ENCODE data around the gene ZNF593OS. TPM values are rescaled to one million over a fixed set of nuclear protein-coding genes. Genes with fewer than 3 reads are reported as not detected.
A peak's percentile ranks its signal among the peaks of the same experiment; 100 is the strongest.

ZNF593OS gene
- total and polyA plus RNA-seq, 2 of the 8 experiments (the other 6 are each of a cell fraction or from before 2014, with no cell fraction given) = not detected

GRCh38 chr1:26161415-26162219, 10.0 kb downstream of the ZNF593OS start:
- WGBS, 2 experiments (ENCODE audit: extremely low coverage in 1 of 2, insufficient coverage in 1 of 2, insufficient read length in 1 of 2, insufficient replicate concordance in 2 of 2, low coverage in 1 of 2, low lambda C conversion rate in 2 of 2, missing lambda C conversion rate in 1 of 2) = 2% methylated on average over 91 of the region's 98 CpGs; no CpG with 5 or more reads in 1 of the 2 experiments
- Histone ChIP-seq H3K4me1 (replicated peaks in 1 of 4; ENCODE audit: control insufficient read depth in 3 of 4, insufficient read depth in 4 of 4, low read length in 3 of 4) (peaks cover 10 to 47% (median 21%) of the 10 kb centered on the region in 4 experiments), H3K23me2 (ENCODE audit: low read depth, low read length) (peaks cover 9% of the 10 kb centered on the region; the same call in 1 of the 2 replicates), H3K9ac (replicated peaks in 1 of 4; ENCODE audit: extremely low read depth in 1 of 4, low read depth in 3 of 4, low read length in 3 of 4) (peak overlapping the region in 2 of 4 experiments; percentile 54 to 66; a peak in 4 of 7 replicates), H3K14ac (ENCODE audit: insufficient read length) (no peak overlapping the region), H3K4ac (replicated peaks; ENCODE audit: insufficient read length, low read depth, low read length) (no peak overlapping the region), H3K4me3 (ENCODE audit: extremely low read depth in 1 of 4, insufficient read depth in 2 of 4, low read depth in 3 of 4, low read length in 4 of 4) (peak overlapping the region; percentile 11 to 66 (median 48)), H3K23ac (ENCODE audit: insufficient read length) (no peak overlapping the region), H3K56ac (replicated peaks; ENCODE audit: insufficient read length, low read depth, low read length) (no peak overlapping the region), H4K91ac (replicated peaks; ENCODE audit: insufficient read length, low read length) (peak overlapping the region; percentile 47), H2BK20ac (ENCODE audit: low read length) (no peak overlapping the region), H4K5ac (ENCODE audit: insufficient read length, low read depth, low read length) (no peak overlapping the region), H4K20me1 (replicated peaks in 1 of 2; ENCODE audit: control insufficient read depth in 1 of 2, insufficient read depth in 2 of 2, low read length in 2 of 2) (peaks cover 3 to 5% of the 10 kb centered on the region in 2 experiments), H2AFZ (ENCODE audit: low read length) (peak overlapping the region; percentile 60; the same call in 1 of the 2 replicates), H2BK5ac (ENCODE audit: low read depth, low read length) (no peak overlapping the region), H2BK15ac (ENCODE audit: low read length) (peak overlapping the region; percentile 72; the same call in 1 of the 2 replicates), H3K27ac (ENCODE audit: low read depth, low read length) (no peak overlapping the region), H3K9me3 (ENCODE audit: insufficient read depth in 2 of 2, low read depth in 1 of 2, low read length in 1 of 2) (no peaks in the 10 kb centered on the region), H3K18ac (ENCODE audit: extremely low read depth, low read length) (peak overlapping the region; percentile 60), H3K36me3 (ENCODE audit: control insufficient read depth in 2 of 4, insufficient read depth in 4 of 4, low read length in 3 of 4) (no peaks in the 10 kb centered on the region), H3K27me3 (replicated peaks in 1 of 4; ENCODE audit: control insufficient read depth in 3 of 4, extremely low read depth in 1 of 4, insufficient read depth in 3 of 4, low read length in 3 of 4) (peaks cover 35 to 78% (median 71%) of the 10 kb centered on the region in 4 experiments), H4K8ac (ENCODE audit: extremely low read depth, insufficient read depth, low read length) (peak overlapping the region; percentile 74), H3K4me2 (ENCODE audit: insufficient read depth in 1 of 2, low read depth in 2 of 2, low read length in 2 of 2) (peak overlapping the region; percentile 44 to 95), H3K79me1 (ENCODE audit: low read depth, low read length) (no peaks in the 10 kb centered on the region), H3K79me2 (ENCODE audit: control insufficient read depth in 1 of 2, insufficient read depth in 2 of 2, low read length in 2 of 2) (no peaks in the 10 kb centered on the region), H2BK120ac (replicated peaks; ENCODE audit: low read depth, low read length) (no peak overlapping the region), H2AK5ac (ENCODE audit: low read depth, low read length) (no peak overlapping the region), H2BK12ac (ENCODE audit: low read depth, low read length) (peak overlapping the region; percentile 84; the same call in 1 of the 2 replicates)
- FAIRE-seq = no peak
- peak in 1 of 2 experiments; percentile 84 for DNase-seq (ENCODE audit: low read depth in 1 of 2, low spot score in 2 of 2)
- ChIA-PET CTCF (ENCODE audit: partially characterized antibody) (interaction anchor here (1.0 to 4.0 kb wide), 8 partner anchors 14 to 126 kb away, joined by 3 to 18 read pairs (median 4); partner anchors contain the start of gene CEP85), POLR2A (ENCODE audit: partially characterized antibody) (interaction anchor here (0.7 to 2.4 kb wide), 4 partner anchors 8 to 64 kb away, joined by 3 to 5 read pairs (median 3); partner anchors contain the start of gene ZNF593)
- TF ChIP-seq POLR2A (IDR thresholded peaks at IDR 0.05; ENCODE audit: control extremely low read depth in 1 of 2, low read depth in 2 of 2, low read length in 2 of 2) (0 out of 3 replicates have a peak, but pooled peaks of 1 of the 2 experiments have one; percentile 40), SIX5 (IDR thresholded peaks at IDR 0.05; ENCODE audit: low read depth, low read length) (no peak), CTCF (IDR thresholded peaks at IDR 0.05; ENCODE audit: control extremely low read depth in 1 of 3, insufficient read depth in 1 of 3, low read depth in 1 of 3, low read length in 3 of 3) (0 out of 4 replicates have a peak, but pooled peaks of 1 of the 3 experiments have one; percentile 2), USF2 (IDR thresholded peaks at IDR 0.05; ENCODE audit: low read length) (no peak), RBBP5 (IDR thresholded peaks at IDR 0.05; ENCODE audit: borderline replicate concordance, low read depth, low read length) (peak; percentile 42; the same call in 1 of the 2 replicates), MAX (IDR thresholded peaks at IDR 0.05) (peak; percentile 99)

Data from H1 (cell line).